ACC112 (cell line): ENCODE results near the gene KIF3C.
A peak's percentile ranks its signal among the peaks of the same experiment; 100 is the strongest.

Source experiments
- H2AFZ ChIP-seq: fragments of 200-600 bp; sonication (generic); one replicate; pipeline ENCODE4 v1.6.0; 2017; ENCODE audit warnings: antibody characterized with exemption, low read length; ENCODE audit not compliant: unreplicated experiment
- H3K27ac ChIP-seq: fragments of 200-600 bp; sonication (generic); 2 replicates; pipeline ENCODE4 v1.5.1; 2014; ENCODE audit warnings: low read depth, mild to moderate bottlenecking, antibody characterized with exemption, low read length, moderate library complexity
- H3K27me3 ChIP-seq: fragments of 200-600 bp; sonication (generic); 2 replicates; pipeline ENCODE4 v1.6.1; 2014; ENCODE audit warnings: mild to moderate bottlenecking, antibody characterized with exemption, low read length, moderate library complexity, mixed read lengths; ENCODE audit not compliant: insufficient read depth
- H3K36me3 ChIP-seq: fragments of 200-600 bp; sonication (generic); 2 replicates; pipeline ENCODE4 v1.6.1; 2016; ENCODE audit warnings: mild to moderate bottlenecking, antibody characterized with exemption, low read length, moderate library complexity, mixed read lengths; ENCODE audit not compliant: insufficient read depth
- H3K4me1 ChIP-seq: fragments of 200-600 bp; sonication (generic); one replicate; pipeline ENCODE4 v1.6.1; 2016; ENCODE audit warnings: low read length, mixed read lengths; ENCODE audit not compliant: insufficient read depth, unreplicated experiment, control insufficient read depth
- H3K4me3 ChIP-seq: fragments of 200-600 bp; sonication (generic); 2 replicates; pipeline ENCODE4 v1.5.1; 2014; ENCODE audit warnings: mild to moderate bottlenecking, low read depth, low read length
- H3K79me2 ChIP-seq: fragments of 200-600 bp; sonication (generic); one replicate; pipeline ENCODE4 v1.6.0; 2016; ENCODE audit warnings: low read length; ENCODE audit not compliant: control insufficient read depth, unreplicated experiment, insufficient read depth

Gene KIF3C

GRCh38 chr2:25895610-25896009 is 86.7 kb downstream of the KIF3C start:
- no peaks in the 10 kb centered on the region for H3K36me3 ChIP-seq
- H3K4me3 ChIP-seq, result no peak overlapping the region
- no peak overlapping the region for H3K27ac ChIP-seq
- no peaks in the 10 kb centered on the region for H3K79me2 ChIP-seq
- no peaks in the 10 kb centered on the region for H3K4me1 ChIP-seq
- H2AFZ ChIP-seq, result no peak overlapping the region
- no peaks in the 10 kb centered on the region for H3K27me3 ChIP-seq

GRCh38 chr2:25895018-25895417 is 87.3 kb downstream of the KIF3C start:
- Histone ChIP-seq H3K27me3 (no peaks in the 10 kb centered on the region), H3K4me3 (no peak overlapping the region), H2AFZ (no peak overlapping the region), H3K36me3 (no peaks in the 10 kb centered on the region), H3K4me1 (no peaks in the 10 kb centered on the region), H3K79me2 (no peaks in the 10 kb centered on the region), H3K27ac (no peak overlapping the region)

- no peak overlapping the region for H2AFZ ChIP-seq
- no peaks in the 10 kb centered on the region for H3K27me3 ChIP-seq
- no peak overlapping the region for H3K4me3 ChIP-seq
- no peak overlapping the region for H3K27ac ChIP-seq
- H3K4me1 ChIP-seq, result no peaks in the 10 kb centered on the region
- H3K36me3 ChIP-seq, result no peaks in the 10 kb centered on the region
- no peaks in the 10 kb centered on the region for H3K79me2 ChIP-seq
Observed at GRCh38 chr2:25894135-25894830, 88.0 kb downstream of the KIF3C start.

- Histone ChIP-seq H3K4me1 (no peaks in the 10 kb centered on the region), H3K36me3 (no peaks in the 10 kb centered on the region), H3K79me2 (no peaks in the 10 kb centered on the region), H3K27me3 (no peaks in the 10 kb centered on the region), H2AFZ (no peak overlapping the region), H3K27ac (no peak overlapping the region), H3K4me3 (no peak overlapping the region)
Observed at GRCh38 chr2:25891672-25892071, 90.6 kb downstream of the KIF3C start.

GRCh38 chr2:25887624-25888242 is 94.6 kb downstream of the KIF3C start:
- Histone ChIP-seq H3K36me3 (no peaks in the 10 kb centered on the region), H3K4me1 (peaks cover 7% of the 10 kb centered on the region), H2AFZ (no peak overlapping the region), H3K27ac (no peak overlapping the region), H3K4me3 (no peak overlapping the region), H3K79me2 (no peaks in the 10 kb centered on the region), H3K27me3 (no peaks in the 10 kb centered on the region)

- Histone ChIP-seq H3K27ac (no peak overlapping the region), H3K4me1 (peaks cover 7% of the 10 kb centered on the region), H3K4me3 (no peak overlapping the region), H3K27me3 (no peaks in the 10 kb centered on the region), H3K36me3 (no peaks in the 10 kb centered on the region), H3K79me2 (no peaks in the 10 kb centered on the region), H2AFZ (no peak overlapping the region)
Observed at GRCh38 chr2:25885933-25886332, 96.4 kb downstream of the KIF3C start.

- H3K27ac ChIP-seq, result no peak overlapping the region
- H3K27me3 ChIP-seq, result no peaks in the 10 kb centered on the region
- peaks cover 14% of the 10 kb centered on the region for H3K4me1 ChIP-seq
- peaks cover 13% of the 10 kb centered on the region for H3K79me2 ChIP-seq
- H2AFZ ChIP-seq, result no peak overlapping the region
- H3K36me3 ChIP-seq, result no peaks in the 10 kb centered on the region
- H3K4me3 ChIP-seq, result no peak overlapping the region
Observed at GRCh38 chr2:25881764-25882163, 100.5 kb downstream of the KIF3C start.

GRCh38 chr2:25879133-25879730 is 103.1 kb downstream of the KIF3C start:
- Histone ChIP-seq H3K27ac (peak overlapping the region; percentile 38; the same call in 1 of the 2 replicates), H3K79me2 (peaks cover 36% of the 10 kb centered on the region), H3K4me3 (peak overlapping the region; percentile 95), H3K36me3 (no peaks in the 10 kb centered on the region), H3K4me1 (peaks cover 26% of the 10 kb centered on the region), H2AFZ (peak overlapping the region; percentile 80), H3K27me3 (no peaks in the 10 kb centered on the region)

GRCh38 chr2:25878361-25879132 is 103.8 kb downstream of the KIF3C start, which contains the start of gene ASXL2:
ASXL2 (minus strand) TSS chr2:25878487; CDS start chr2:25878222, 265 bp downstream.
- Histone ChIP-seq H3K36me3 (no peaks in the 10 kb centered on the region), H3K4me1 (peaks cover 25% of the 10 kb centered on the region), H3K27ac (peak within 1 kb of the TSS; percentile 79), H2AFZ (peak within 1 kb of the TSS; percentile 80), H3K4me3 (peak within 1 kb of the TSS; percentile 95), H3K79me2 (peaks cover 43% of the 10 kb centered on the region), H3K27me3 (no peaks in the 10 kb centered on the region)

- peak overlapping the region; percentile 79 for H3K27ac ChIP-seq
- peak overlapping the region; percentile 95 for H3K4me3 ChIP-seq
- no peaks in the 10 kb centered on the region for H3K36me3 ChIP-seq
- H3K27me3 ChIP-seq, result no peaks in the 10 kb centered on the region
- peaks cover 19% of the 10 kb centered on the region for H3K4me1 ChIP-seq
- H3K79me2 ChIP-seq, result peaks cover 48% of the 10 kb centered on the region
- peak overlapping the region; percentile 80 for H2AFZ ChIP-seq
Observed at GRCh38 chr2:25877431-25878360, 104.6 kb downstream of the KIF3C start.
